Measurements from ENCODE around the gene SNED1.

SNED1 gene

DNA sequence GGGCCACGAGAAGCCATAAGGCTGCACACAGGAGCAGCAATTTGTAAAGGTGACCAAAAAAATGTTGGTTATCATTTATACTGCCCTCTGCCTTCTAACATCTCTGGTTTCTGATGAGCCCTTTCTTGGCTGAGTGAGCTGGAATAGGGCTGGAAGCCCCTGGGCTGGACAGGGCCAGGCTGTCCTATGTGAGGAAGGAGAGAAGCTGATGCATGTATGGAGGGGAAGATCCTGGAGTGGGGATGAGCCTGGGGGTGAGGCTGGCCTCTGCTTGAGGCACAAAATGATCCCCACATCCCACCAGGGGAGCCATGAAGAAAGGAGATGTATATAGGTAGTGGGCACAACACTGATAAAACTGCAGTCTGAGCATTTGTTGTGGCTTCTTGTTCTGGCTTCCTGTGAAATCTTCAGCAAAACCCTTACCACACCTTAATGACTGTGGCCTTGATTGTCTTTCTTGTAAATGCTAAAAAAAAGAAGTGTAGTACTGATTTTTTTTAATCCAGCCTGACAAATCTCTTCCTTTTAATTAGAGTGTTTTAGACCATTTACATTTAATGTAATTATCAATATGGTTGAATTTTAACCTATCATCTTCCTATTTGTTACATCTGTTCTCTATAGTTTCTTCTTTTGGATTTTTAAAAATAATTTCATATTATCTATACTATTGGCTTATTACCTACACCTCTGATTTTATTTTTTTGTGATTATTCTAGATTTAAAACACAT is 5.6 kb downstream of the SNED1 start:
- in situ Hi-C loops (cut with MboI; ENCODE audit: low sequenced_read_pairs) = no loop called here

DNA sequence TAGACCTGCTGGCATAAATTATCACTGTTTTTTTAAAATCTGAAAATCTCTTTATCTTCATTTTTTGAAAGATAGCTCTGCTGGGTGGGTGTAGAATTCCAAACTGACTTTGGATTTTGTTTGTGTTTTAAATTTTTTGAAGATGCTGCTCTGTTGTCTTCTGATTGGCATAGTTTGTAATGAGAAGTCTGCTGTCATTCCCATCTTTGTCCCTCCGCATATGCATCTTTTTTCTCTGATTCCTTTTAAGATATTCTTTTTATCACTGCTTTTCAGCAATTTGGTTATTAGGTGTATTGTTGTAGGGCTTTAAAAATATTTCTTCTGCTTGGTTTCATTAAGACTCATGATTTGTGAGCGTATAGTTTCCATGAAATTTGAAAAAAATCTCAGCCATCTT is 7.2 kb downstream of the SNED1 start:
- in situ Hi-C loops (cut with MboI; ENCODE audit: low sequenced_read_pairs) = no loop called here

DNA sequence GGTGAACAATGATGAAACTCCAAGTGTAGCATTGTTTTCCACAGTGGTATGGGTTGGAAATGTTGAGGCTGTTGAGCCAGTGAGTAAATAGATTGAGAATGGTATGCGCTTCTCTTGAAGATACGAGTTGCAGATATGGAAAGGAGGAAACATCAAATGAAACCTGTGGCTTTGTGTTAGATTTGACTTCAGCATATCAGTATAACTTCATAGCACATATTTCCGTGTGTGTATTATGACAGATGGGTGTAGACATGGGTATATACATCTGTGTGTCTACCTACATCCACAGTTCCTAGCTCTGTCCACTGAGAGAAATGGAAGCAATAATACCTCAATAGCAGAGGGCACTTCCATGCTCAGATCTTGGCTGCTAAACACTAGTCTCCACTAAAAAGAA is 8.0 kb downstream of the SNED1 start:
- in situ Hi-C loops (cut with MboI; ENCODE audit: low sequenced_read_pairs) = no loop called here

DNA sequence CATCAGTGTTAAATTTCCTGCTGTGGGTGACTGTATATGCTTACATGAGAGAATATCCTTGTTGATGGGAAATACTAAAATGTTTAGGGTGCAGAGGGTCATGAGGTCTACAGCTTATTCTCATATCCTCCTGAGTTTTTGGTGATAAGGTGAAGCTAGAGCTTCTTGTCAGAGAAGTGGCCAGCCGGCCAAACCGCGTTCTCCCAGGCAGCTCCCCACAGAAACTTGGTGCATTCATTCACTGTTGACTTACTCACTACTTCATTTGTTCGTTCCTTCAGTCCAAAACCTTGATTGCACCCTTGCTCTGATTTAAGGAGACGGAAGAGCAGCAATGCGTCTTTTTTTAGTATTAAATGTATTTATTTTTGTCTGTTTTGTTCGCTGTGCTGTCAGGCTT is 8.7 kb downstream of the SNED1 start:
- in situ Hi-C loops (cut with MboI; ENCODE audit: low sequenced_read_pairs) = no loop called here

GRCh38 chr2:241007880-241008710 is 9.7 kb downstream of the SNED1 start:
- in situ Hi-C loops (cut with MboI; ENCODE audit: low sequenced_read_pairs) = no loop called here

DNA sequence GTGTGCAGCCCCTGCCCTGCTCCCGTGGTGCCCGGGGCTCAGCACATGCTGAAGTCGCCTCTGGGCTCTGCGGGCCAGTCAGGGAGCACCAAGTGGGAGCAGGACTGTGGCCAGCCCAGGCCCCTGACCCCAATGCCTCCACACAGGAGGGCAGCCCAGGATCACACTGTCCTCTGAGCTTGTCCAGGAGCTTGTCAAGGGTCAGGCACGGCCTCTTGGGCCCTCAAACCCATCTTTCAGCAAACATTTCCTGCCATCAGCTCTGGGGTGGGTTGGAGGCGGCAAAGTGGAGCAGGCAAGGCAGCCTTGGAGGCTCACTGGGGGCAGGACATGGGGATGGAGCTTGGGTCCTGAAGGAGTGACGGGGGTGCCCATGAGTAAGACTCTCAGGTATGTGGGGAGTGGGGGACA is 10.3 kb downstream of the SNED1 start:
- in situ Hi-C loops (cut with MboI; ENCODE audit: low sequenced_read_pairs) = no loop called here

DNA sequence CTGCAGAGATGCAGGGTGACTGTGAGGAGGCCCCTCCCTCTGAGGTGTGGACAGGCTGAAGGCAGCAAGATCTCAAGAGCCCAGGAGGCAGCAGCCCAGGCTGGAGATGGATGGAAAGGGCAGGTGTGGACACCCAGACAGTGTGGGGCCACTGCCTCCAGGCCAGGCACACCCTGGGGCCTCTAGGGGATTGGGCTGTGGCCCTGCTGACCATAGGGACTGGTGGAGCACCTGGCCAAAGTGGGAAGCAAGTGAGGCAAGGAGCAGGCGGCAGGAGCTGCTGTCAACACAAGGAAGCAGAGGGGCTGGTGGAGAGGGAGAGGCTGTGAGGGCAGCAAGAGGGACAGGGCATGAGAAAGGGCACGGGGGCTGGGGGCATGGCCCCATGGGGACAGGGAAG is 10.8 kb downstream of the SNED1 start:
- in situ Hi-C loops (cut with MboI; ENCODE audit: low sequenced_read_pairs) = no loop called here

DNA sequence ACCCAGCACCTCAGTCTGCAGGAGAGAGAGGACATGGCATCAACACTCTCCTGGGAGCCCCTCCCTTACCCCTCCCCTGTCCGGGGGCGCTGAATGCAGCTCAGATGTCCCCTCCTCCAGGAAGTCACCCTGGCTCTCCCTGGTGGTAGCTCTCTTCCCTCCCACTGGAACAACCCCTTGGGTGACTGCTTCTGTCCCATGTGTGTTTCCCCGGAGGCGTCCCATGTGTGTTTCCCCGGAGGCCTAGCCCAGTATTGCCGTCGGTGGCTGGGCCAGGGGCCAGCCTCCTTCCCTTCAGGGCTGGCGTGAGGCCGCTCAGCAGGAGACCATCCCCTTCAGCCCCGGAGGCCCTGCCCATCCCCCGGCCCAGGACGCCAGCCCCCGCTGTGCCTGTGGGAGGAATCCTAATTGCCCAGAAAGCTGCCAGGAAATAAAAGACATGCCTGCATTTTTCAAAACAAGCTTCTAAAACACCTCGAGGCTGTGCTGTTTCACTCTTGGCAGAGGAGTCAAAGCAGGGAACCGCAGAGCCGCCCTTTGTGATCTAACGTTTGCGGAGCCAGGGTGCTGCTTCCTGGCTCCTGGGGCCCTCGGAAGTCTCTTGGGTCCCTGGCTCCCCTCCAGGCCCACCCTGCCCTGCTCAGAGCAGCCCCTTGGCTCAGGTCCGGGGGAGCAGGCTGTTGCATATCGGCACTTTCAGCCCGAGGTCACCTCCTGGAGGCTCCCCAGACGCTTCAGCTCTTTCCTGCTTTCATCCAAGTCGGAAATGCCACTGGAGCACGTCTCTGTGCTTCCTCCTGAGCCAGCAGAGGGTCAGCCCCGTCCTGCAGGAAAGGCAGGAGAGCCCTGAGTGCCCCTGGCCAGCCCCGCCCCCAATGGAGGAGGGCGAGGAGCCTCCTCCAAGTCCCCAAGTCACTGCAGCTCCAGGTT is 11.4 kb downstream of the SNED1 start:
- in situ Hi-C loops (cut with MboI; ENCODE audit: low sequenced_read_pairs) = no loop called here

GRCh38 chr2:241010531-241011295 is 12.3 kb downstream of the SNED1 start:
- in situ Hi-C loops (cut with MboI; ENCODE audit: low sequenced_read_pairs) = no loop called here

DNA sequence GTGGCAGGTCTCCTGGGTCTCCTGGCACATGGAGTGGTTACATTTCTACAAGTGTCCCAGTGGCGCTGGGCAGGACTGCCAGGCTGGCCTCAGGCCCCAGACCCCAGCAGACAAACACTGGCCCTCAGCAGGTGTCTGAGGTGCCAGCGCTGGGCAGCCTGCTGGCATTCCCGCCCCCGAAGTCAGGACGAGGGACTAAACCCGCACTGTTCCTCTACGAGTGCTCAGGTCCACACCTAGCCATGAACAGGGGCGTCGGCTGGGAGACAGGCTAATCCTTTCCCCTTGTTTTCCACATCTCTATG is 12.8 kb downstream of the SNED1 start:
- in situ Hi-C loops (cut with MboI; ENCODE audit: low sequenced_read_pairs) = no loop called here

GRCh38 chr2:241011751-241012510 is 13.5 kb downstream of the SNED1 start:
- in situ Hi-C loops (cut with MboI; ENCODE audit: low sequenced_read_pairs) = no loop called here

DNA sequence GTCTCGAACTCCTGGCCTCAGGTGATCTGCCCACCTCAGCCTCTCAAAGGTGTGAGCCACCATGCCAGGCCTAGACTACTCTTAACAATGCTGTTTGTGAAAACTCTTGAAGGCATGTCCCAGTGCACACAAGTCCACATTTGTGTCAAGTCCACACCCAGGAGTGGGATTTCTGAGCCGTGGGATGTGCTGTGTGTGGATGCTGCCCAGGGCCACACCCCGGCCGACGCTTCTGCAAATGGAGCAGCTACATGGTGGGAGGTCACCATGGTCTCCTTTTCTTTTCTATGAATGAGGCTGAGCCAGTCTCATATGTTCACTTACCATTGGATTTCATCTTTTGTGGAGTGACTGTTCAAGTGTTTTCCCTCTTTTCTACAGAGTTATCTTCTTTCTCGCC is 15.8 kb downstream of the SNED1 start:
- in situ Hi-C loops (cut with MboI; ENCODE audit: low sequenced_read_pairs) = no loop called here

GRCh38 chr2:241014764-241015163 is 16.3 kb downstream of the SNED1 start:
- in situ Hi-C loops (cut with MboI; ENCODE audit: low sequenced_read_pairs) = no loop called here

DNA sequence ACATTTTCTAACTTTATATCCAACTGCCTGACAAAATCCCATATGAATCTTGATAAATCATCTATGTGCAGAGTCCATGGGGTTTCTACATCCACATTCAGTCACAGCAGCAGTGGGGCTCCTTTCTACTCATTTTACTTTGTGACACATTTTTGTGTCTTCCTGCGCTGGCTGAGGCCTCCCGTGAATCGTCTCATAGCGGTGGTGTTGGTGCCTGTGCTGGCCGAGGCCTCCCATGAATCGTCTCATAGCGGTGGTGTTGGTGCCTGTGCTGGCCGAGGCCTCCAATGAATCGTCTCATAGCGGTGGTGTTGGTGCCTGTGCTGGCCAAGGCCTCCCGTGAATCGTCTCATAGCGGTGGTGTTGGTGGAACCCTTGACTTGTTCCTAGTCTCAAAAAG is 17.0 kb downstream of the SNED1 start:
- in situ Hi-C loops (cut with MboI; ENCODE audit: low sequenced_read_pairs) = no loop called here

DNA sequence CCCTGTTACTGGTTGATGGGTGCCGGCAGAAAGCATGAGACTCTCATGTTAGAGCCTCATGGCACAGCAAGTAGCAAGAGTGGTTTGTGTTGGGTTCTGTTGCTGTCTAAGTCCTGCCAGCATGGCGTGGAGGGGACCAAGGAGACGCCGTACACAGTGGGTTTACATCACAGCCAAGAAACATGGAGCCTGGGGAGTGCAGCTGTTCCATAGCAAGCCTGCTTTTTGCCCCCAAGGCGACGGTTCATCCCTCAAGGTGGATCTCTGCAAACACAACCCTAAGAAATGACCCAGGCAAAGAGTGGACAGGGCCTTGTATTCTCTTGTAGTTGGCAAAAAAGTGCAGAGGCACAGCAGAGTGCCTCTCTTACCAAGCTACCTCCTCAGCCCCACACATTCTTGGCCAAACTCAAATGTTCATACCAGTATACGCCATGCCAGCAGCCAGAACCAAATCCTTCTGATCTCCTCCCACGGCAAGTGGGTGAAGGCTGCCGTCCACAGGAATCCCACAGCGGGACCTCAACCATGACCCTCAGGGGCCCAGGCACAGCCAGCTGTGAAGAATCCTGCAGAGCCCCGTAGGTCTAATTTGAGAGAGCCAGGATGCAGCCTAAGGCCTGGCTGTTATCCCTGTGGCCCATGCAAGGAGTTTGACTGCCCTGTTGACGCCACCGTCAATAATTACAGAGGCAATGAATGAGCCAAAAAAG is 19.0 kb downstream of the SNED1 start:
- in situ Hi-C loops (cut with MboI; ENCODE audit: low sequenced_read_pairs) = no loop called here

- in situ Hi-C loops (cut with MboI; ENCODE audit: low sequenced_read_pairs) = no loop called here
Measured at GRCh38 chr2:241018051-241018891, 19.9 kb downstream of the SNED1 start.

GRCh38 chr2:241019441-241020139 is 21.2 kb downstream of the SNED1 start:
- in situ Hi-C loops (cut with MboI; ENCODE audit: low sequenced_read_pairs) = no loop called here

DNA sequence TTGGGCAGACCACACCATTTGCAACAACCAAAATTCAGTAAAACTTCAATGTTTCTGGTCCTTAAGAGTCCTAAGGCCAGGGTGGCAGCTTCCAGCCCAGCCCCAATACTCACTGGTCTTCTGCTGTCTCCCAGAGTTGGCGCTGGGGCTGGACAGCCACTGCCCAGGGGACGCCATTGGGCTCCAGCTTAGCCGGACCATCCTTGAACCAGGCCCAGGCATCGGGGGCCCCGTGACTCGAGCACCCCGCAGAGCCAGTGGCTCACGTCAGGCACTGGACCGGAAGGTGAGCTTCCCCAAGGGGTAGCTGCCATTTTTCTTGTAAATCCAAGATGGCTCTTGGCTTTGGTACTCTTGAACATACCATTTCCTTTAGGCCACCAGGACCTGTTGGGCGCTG is 21.8 kb downstream of the SNED1 start:
- in situ Hi-C loops (cut with MboI; ENCODE audit: low sequenced_read_pairs) = no loop called here
